HepG2 (cell line): Measurements from ENCODE around the gene ARID1A. TPM values are rescaled to one million over a fixed set of nuclear protein-coding genes. Genes with fewer than 3 reads are reported as not detected.

Experiments
- ATAC-seq: fragments of 200-7000 bp; cut with Tn5 transposase; 3 replicates; pipeline ENCODE4 v1.9.1; 2020; ENCODE audit warnings: mild to moderate bottlenecking, moderate library complexity
- BruUV-seq: library from RNA; stranded (reverse); fragments of 400-500 nt; replicated peaks from 2 replicates; lab custom pipeline; 2021; lab: Mats Ljungman, UMichigan
- CTCF ChIA-PET: fragments of 300-600 bp; formaldehyde crosslinking; extraction: SDS; loops from one replicate; lab custom pipeline; 2021; ENCODE audit warnings: low total read pairs, inconsistent platforms, low intra/inter-chr PET ratio; lab: Yijun Ruan, JAX
- POLR2A ChIA-PET: fragments of 350-600 bp; sonication (Branson Sonifier 250); formaldehyde crosslinking; loops from one replicate; lab custom pipeline; 2020; ENCODE audit warnings: antibody characterized with exemption, inconsistent platforms; lab: Yijun Ruan, JAX
- DNase-seq: peaks from one replicate; pipeline ENCODE4 v3.0.0-alpha.2; 2015; ENCODE audit warnings: low spot score
- FAIRE-seq: peaks from 3 replicates; lab custom pipeline; 2011; peaks lifted over from hg19 to GRCh38; lab: Jason Lieb, UNC
- H2AFZ ChIP-seq: one replicate; pipeline ENCODE4 v1.6.1; 2011; ENCODE audit warnings: low read length, inconsistent platforms
- H3K27ac ChIP-seq: fragments of 300-600 bp; 3 replicates; pipeline ENCODE4 v1.8.0; 2011; ENCODE audit warnings: mixed run types, mild to moderate bottlenecking, mixed read lengths, low read length, inconsistent platforms; ENCODE audit not compliant: insufficient read depth; ENCODE audit errors: extremely low read length
- H3K27me3 ChIP-seq, 2 experiments: fragments of 200-600 bp in 1 of 2; 2 replicates in 1 of 2; 3 replicates in 1 of 2; pipeline versions ENCODE4 v1.6.0 to v1.8.0; 2011; ENCODE audit warnings: low read length in 2 of 2, mild to moderate bottlenecking in 2 of 2, moderate library complexity in 2 of 2, inconsistent platforms in 1 of 2; ENCODE audit not compliant: insufficient read depth in 2 of 2, control insufficient read depth in 1 of 2
- H3K36me3 ChIP-seq, 2 experiments: fragments of 200-600 bp in 1 of 2; replicated peaks in 1 of 2; 2 replicates in 1 of 2; 3 replicates in 1 of 2; pipeline versions ENCODE4 v1.5.1 to v1.8.0; 2011; ENCODE audit warnings: low read length in 2 of 2, inconsistent platforms in 1 of 2; ENCODE audit not compliant: insufficient read depth in 2 of 2, control insufficient read depth in 1 of 2
- H3K4me1 ChIP-seq: 2 replicates; pipeline ENCODE4 v1.5.1; 2012; ENCODE audit warnings: low read length, inconsistent platforms; ENCODE audit not compliant: insufficient read depth
- H3K4me2 ChIP-seq: 2 replicates; pipeline ENCODE4 v1.6.0; 2011; ENCODE audit warnings: low read depth, low read length, inconsistent platforms
- H3K4me3 ChIP-seq, 3 experiments: fragments of 200-600 bp in 1 of 3; sonication (generic), shearing (Covaris generic) in 1 of 3; replicated peaks in 1 of 3; 2 replicates each; pipeline ENCODE4 v1.5.1; 2011 to 2016; ENCODE audit warnings: low read length in 3 of 3, inconsistent platforms in 2 of 3, low read depth in 2 of 3, mild to moderate bottlenecking in 2 of 3, control low read depth in 1 of 3, mixed read lengths in 1 of 3; ENCODE audit not compliant: insufficient read depth in 1 of 3
- H3K79me2 ChIP-seq: one replicate; pipeline ENCODE4 v1.6.1; 2011; ENCODE audit warnings: low read length, inconsistent platforms; ENCODE audit not compliant: insufficient read depth
- H3K9ac ChIP-seq: 2 replicates; pipeline ENCODE4 v1.6.0; 2011; ENCODE audit warnings: mild to moderate bottlenecking, low read depth, low read length, inconsistent platforms; ENCODE audit not compliant: insufficient read depth
- H3K9me3 ChIP-seq: 2 replicates; pipeline ENCODE4 v1.5.1; 2012; ENCODE audit warnings: mild to moderate bottlenecking, low read length
- H4K20me1 ChIP-seq: 2 replicates; pipeline ENCODE4 v1.6.0; 2011; ENCODE audit warnings: inconsistent platforms, mild to moderate bottlenecking, low read length, moderate library complexity; ENCODE audit not compliant: insufficient read depth
- AHDC1 ChIP-seq: sonication (generic); formaldehyde crosslinking; IDR thresholded peaks from 2 replicates; pipeline ENCODE4 v1.5.1; 2020; ENCODE audit warnings: mild to moderate bottlenecking, missing genetic modification reagents, borderline replicate concordance
- ARNT2 ChIP-seq: sonication (generic); formaldehyde crosslinking; IDR thresholded peaks from 2 replicates; pipeline ENCODE4 v1.8.0; 2022; ENCODE audit warnings: mild to moderate bottlenecking, low read depth, missing genetic modification reagents, moderate library complexity
- ATF2 ChIP-seq: sonication (generic); formaldehyde crosslinking; IDR thresholded peaks from 2 replicates; pipeline ENCODE4 v1.4.0; 2020; ENCODE audit warnings: missing genetic modification reagents
- HMGA1 ChIP-seq: sonication (generic); formaldehyde crosslinking; conservative IDR thresholded peaks from 2 replicates; pipeline ENCODE4 v1.4.0; 2020; ENCODE audit warnings: missing genetic modification reagents
- TEF ChIP-seq: sonication (generic); formaldehyde crosslinking; IDR thresholded peaks from 2 replicates; pipeline ENCODE4 v1.5.0; 2020; ENCODE audit warnings: missing genetic modification reagents
- TFDP1 ChIP-seq: IDR thresholded peaks from 2 replicates; pipeline ENCODE4 v1.6.1; 2016; ENCODE audit warnings: missing compliant biosample characterization, missing genetic modification reagents, borderline replicate concordance
- TMF1 ChIP-seq: sonication (generic); formaldehyde crosslinking; IDR thresholded peaks from 2 replicates; pipeline ENCODE4 v1.8.1; 2022; ENCODE audit warnings: low read depth, missing genetic modification reagents
- ZNF740 ChIP-seq: sonication (generic); formaldehyde crosslinking; IDR thresholded peaks from 2 replicates; pipeline ENCODE4 v1.4.0; 2020; ENCODE audit warnings: missing genetic modification reagents
- WGBS: methylation state at CpG from one replicate; pipeline ENCODE4 v1.1.6; 2017; ENCODE audit warnings: low lambda C conversion rate; 5-methylcytosine and 5-hydroxymethylcytosine counted together
- in situ Hi-C: cut with HindIII; loops from 2 replicates; pipeline ENCODE4 v1.10.0; 2017; ENCODE audit warnings: low pct_unique_long_range_greater_than_20kb; ENCODE audit not compliant: extremely low pct_ligation_motif_present
- intact Hi-C: fragments of 100-400 bp; cut with micrococcal nuclease; formaldehyde crosslinking; loops from one replicate; pipeline ENCODE4 v1.10.0; 2022; ENCODE audit not compliant: unreplicated experiment
- polyA plus RNA-seq, 8 experiments: library from polyadenylated mRNA; depleted of rRNA in 3 of 8; stranded (reverse) in 7 of 8; unstranded in 1 of 8; fragments of >200 nt; fragmentation: Illumina TruSeq in 4 of 8; extraction: Trizol in 4 of 8; gene quantifications; 2 replicates each; pipeline versions ENCODE4 v1.2.1 to v1.2.3, GENCODE V29; 2011 to 2016; ENCODE audit warnings: low read depth in 4 of 8, missing spikeins in 1 of 8, mixed read lengths in 1 of 8; ENCODE audit not compliant: insufficient read depth in 1 of 8
- total RNA-seq, 5 experiments: library from RNA; depleted of rRNA; stranded (reverse); fragments of >200 nt; fragmentation: Illumina TruSeq; extraction: Trizol; gene quantifications; 2 replicates each; pipeline ENCODE4 v1.2.3, GENCODE V29; 2016; ENCODE audit warnings: low read depth in 1 of 5

ARID1A gene
- total and polyA plus RNA-seq, 2 of the 13 experiments (the other 11 are each of a cell fraction or from before 2014, with no cell fraction given) = 11.9 to 15.9 TPM

- TF ChIP-seq AHDC1 = peak; percentile 70; the same call in 1 of the 2 replicates
- TF ChIP-seq ZNF740 (CRISPR knock-in tag) = peak; percentile 53; the same call in 1 of the 2 replicates
Observed at GRCh38 chr1:26695356-26696118, at the start of gene ARID1A (continued).

GRCh38 chr1:26664802-26665201 is 31.0 kb upstream of the ARID1A start:
- H3K9me3 ChIP-seq = no peaks in the 10 kb centered on the region
- H3K9ac ChIP-seq = no peak overlapping the region
- no peak overlapping the region for H3K4me2 ChIP-seq
- no peak overlapping the region for H3K4me3 ChIP-seq
- ATAC-seq (no peak), DNase-seq (no peak), FAIRE-seq (no peak)
- H4K20me1 ChIP-seq = no peaks in the 10 kb centered on the region
- intact Hi-C loops (no loop called here), in situ Hi-C loops (no loop called here)
- 40% methylated on average over 2 of the region's 2 CpGs for WGBS
- ChIA-PET CTCF (no interaction called here), POLR2A (interaction anchor here (0.6 kb wide), 1 partner anchor 237 kb away, joined by 3 read pairs; no protein-coding TSS in a partner anchor)
- H3K36me3 ChIP-seq = no peaks in the 10 kb centered on the region
- no peak overlapping the region for H3K27ac ChIP-seq
- no TSS peak for BruUV-seq
- H3K27me3 ChIP-seq = peaks cover 1 to 5% of the 10 kb centered on the region in 2 experiments; a peak in 1 of 5 replicates
- no peak overlapping the region for H2AFZ ChIP-seq
- no peaks in the 10 kb centered on the region for H3K4me1 ChIP-seq
- no peaks in the 10 kb centered on the region for H3K79me2 ChIP-seq
- TF ChIP-seq TEF = no peak
- no peak for TF ChIP-seq TMF1 (CRISPR knock-in tag)
- TF ChIP-seq HMGA1 (CRISPR knock-in tag) = no peak
- TF ChIP-seq ATF2 = no peak
- no peak for TF ChIP-seq ARNT2 (CRISPR knock-in tag)
- no peak for TF ChIP-seq TFDP1
